HEK293 (cell line): ENCODE results near the gene MAML3.

ENCODE experiments used
- CTCF ChIA-PET: fragments of 350-600 bp; formaldehyde crosslinking; extraction: SDS; loops from one replicate; lab custom pipeline; 2021; ENCODE audit warnings: antibody characterized with exemption; lab: Yijun Ruan, JAX
- POLR2A ChIA-PET: fragments of 300-600 bp; formaldehyde crosslinking; extraction: SDS; loops from one replicate; lab custom pipeline; 2020; ENCODE audit warnings: antibody characterized with exemption, inconsistent platforms; lab: Yijun Ruan, JAX
- H3K27ac ChIP-seq: fragments of 200-500 bp; sonication (Bioruptor generic); 2 replicates; pipeline ENCODE4 v1.5.1; 2014; ENCODE audit warnings: low read depth, low read length, control low read depth, inconsistent platforms; ENCODE audit errors: extremely low read depth
- H3K36me3 ChIP-seq, 2 experiments: fragments of 200-500 bp in 1 of 2; sonication (Bioruptor generic) in 1 of 2; 1 replicate in 1 of 2; 2 replicates in 1 of 2; pipeline ENCODE4 v1.5.1; 2014 to 2017; ENCODE audit warnings: inconsistent platforms in 2 of 2, low read length in 2 of 2; ENCODE audit not compliant: control insufficient read depth in 2 of 2, insufficient read depth in 1 of 2
- H3K4me1 ChIP-seq: fragments of 200-500 bp; sonication (Bioruptor generic); 2 replicates; pipeline ENCODE4 v1.5.1; 2014; ENCODE audit warnings: mild to moderate bottlenecking, low read length, inconsistent platforms; ENCODE audit not compliant: control insufficient read depth, insufficient read depth
- H3K4me3 ChIP-seq: 2 replicates; pipeline ENCODE4 v1.5.1; 2011; ENCODE audit warnings: low read depth, mild to moderate bottlenecking, control low read depth, low read length, moderate library complexity
- H3K9me3 ChIP-seq: fragments of 200-500 bp; sonication (Bioruptor generic); 2 replicates; pipeline ENCODE4 v1.5.1; 2014; ENCODE audit warnings: low read depth, low read length, inconsistent platforms; ENCODE audit not compliant: control insufficient read depth, insufficient read depth
- ATF2 ChIP-seq: fragments of 450-650 bp; formaldehyde crosslinking; IDR thresholded peaks from 2 replicates; pipeline ENCODE4 v1.5.1; 2016; ENCODE audit warnings: missing biosample characterization, missing genetic modification characterization, low read depth
- ELK4 ChIP-seq: IDR thresholded peaks from 2 replicates; pipeline ENCODE4 v1.6.1; 2011; ENCODE audit warnings: mild to moderate bottlenecking, low read depth, low read length, borderline replicate concordance
- INSM2 ChIP-seq: fragments of 450-650 bp; formaldehyde crosslinking; IDR thresholded peaks from 2 replicates; pipeline ENCODE4 v1.5.1; 2016; ENCODE audit warnings: missing biosample characterization, missing genetic modification characterization
- KLF10 ChIP-seq: fragments of 450-650 bp; IDR thresholded peaks from 2 replicates; pipeline ENCODE4 v1.5.1; 2018; ENCODE audit warnings: missing biosample characterization, mild to moderate bottlenecking, missing genetic modification characterization
- ZNF112 ChIP-seq: fragments of 450-650 bp; formaldehyde crosslinking; IDR thresholded peaks from 2 replicates; pipeline ENCODE4 v1.5.0; 2017; ENCODE audit warnings: missing biosample characterization, missing genetic modification characterization
- ZNF132 ChIP-seq: fragments of 450-650 bp; formaldehyde crosslinking; IDR thresholded peaks from 2 replicates; pipeline ENCODE4 v1.5.1; 2017; ENCODE audit warnings: missing biosample characterization, missing genetic modification characterization, borderline replicate concordance
- ZNF146 ChIP-seq: fragments of 450-650 bp; formaldehyde crosslinking; IDR thresholded peaks from 2 replicates; pipeline ENCODE4 v1.5.1; 2016; ENCODE audit warnings: missing biosample characterization, missing genetic modification characterization
- ZNF433 ChIP-seq: fragments of 450-650 bp; formaldehyde crosslinking; IDR thresholded peaks from 2 replicates; pipeline ENCODE4 v1.5.1; 2016; ENCODE audit warnings: missing biosample characterization, missing genetic modification characterization, low read depth
- ZNF560 ChIP-seq: fragments of 450-650 bp; formaldehyde crosslinking; IDR thresholded peaks from 2 replicates; pipeline ENCODE4 v1.5.1; 2017; ENCODE audit warnings: missing biosample characterization, missing genetic modification characterization, borderline replicate concordance
- ZNF623 ChIP-seq: fragments of 450-650 bp; formaldehyde crosslinking; IDR thresholded peaks from 2 replicates; pipeline ENCODE4 v1.5.1; 2016; ENCODE audit warnings: missing biosample characterization, missing genetic modification characterization
- ZNF626 ChIP-seq: fragments of 450-650 bp; sonication (Bioruptor Pico); formaldehyde crosslinking; IDR thresholded peaks from 2 replicates; pipeline ENCODE4 v1.5.1; 2018; ENCODE audit warnings: missing biosample characterization, missing genetic modification characterization, inconsistent platforms
- ZNF639 ChIP-seq: fragments of 450-650 bp; formaldehyde crosslinking; IDR thresholded peaks from 2 replicates; pipeline ENCODE4 v1.5.1; 2016; ENCODE audit warnings: missing biosample characterization, missing genetic modification characterization
- ZNF707 ChIP-seq: fragments of 450-650 bp; formaldehyde crosslinking; IDR thresholded peaks from 2 replicates; pipeline ENCODE4 v1.5.1; 2016; ENCODE audit warnings: missing biosample characterization, missing genetic modification characterization
- ZNF747 ChIP-seq: fragments of 450-650 bp; formaldehyde crosslinking; IDR thresholded peaks from 2 replicates; pipeline ENCODE4 v1.5.1; 2016; ENCODE audit warnings: missing biosample characterization, missing genetic modification characterization
- ZNF776 ChIP-seq: fragments of 450-650 bp; formaldehyde crosslinking; IDR thresholded peaks from 2 replicates; pipeline ENCODE4 v1.5.0; 2017; ENCODE audit warnings: missing biosample characterization, missing genetic modification characterization, borderline replicate concordance
- ZNF843 ChIP-seq: fragments of 450-650 bp; formaldehyde crosslinking; IDR thresholded peaks from 2 replicates; pipeline ENCODE4 v1.5.1; 2016; ENCODE audit warnings: missing biosample characterization, missing genetic modification characterization
- TF ChIP-seq, protein P1 (sequence below): fragments of 450-650 bp; formaldehyde crosslinking; IDR thresholded peaks from 2 replicates; pipeline ENCODE4 v1.5.0; 2017; ENCODE audit warnings: missing biosample characterization, missing genetic modification characterization, borderline replicate concordance

MAML3 gene

GRCh38 chr4:140076307-140076706, 77.7 kb downstream of the MAML3 start (continued):
- no peak for TF ChIP-seq ZNF707 (tag by site-specific recombination)

- Histone ChIP-seq H3K4me3 (no peak overlapping the region), H3K9me3 (no peaks in the 10 kb centered on the region), H3K4me1 (no peaks in the 10 kb centered on the region), H3K36me3 (no peaks in the 10 kb centered on the region), H3K27ac (no peak overlapping the region)
- ChIA-PET CTCF (no interaction called here), POLR2A (no interaction called here)
- TF ChIP-seq INSM2 (no peak), ZNF132 (tag by site-specific recombination) (no peak), ATF2 (tag by site-specific recombination) (no peak), ZNF747 (no peak), ZNF626 (tag by site-specific recombination) (no peak), ZNF433 (tag by site-specific recombination) (no peak), ZNF560 (no peak), ZNF776 (tag by site-specific recombination) (no peak)
Measured at GRCh38 chr4:140071806-140072205, 82.2 kb downstream of the MAML3 start.

GRCh38 chr4:140070973-140071372, 83.0 kb downstream of the MAML3 start:
- Histone ChIP-seq H3K36me3 (no peaks in the 10 kb centered on the region), H3K4me3 (no peak overlapping the region), H3K9me3 (no peaks in the 10 kb centered on the region), H3K4me1 (no peaks in the 10 kb centered on the region)
- POLR2A ChIA-PET: no interaction called here
- TF ChIP-seq ZNF112 (tag by site-specific recombination) (no peak), ZNF146 (tag by site-specific recombination) (no peak), ZNF843 (tag by site-specific recombination) (no peak), ZNF639 (tag by site-specific recombination) (no peak), ELK4 (no peak), KLF10 (no peak), ZNF623 (tag by site-specific recombination) (no peak)
- TF ChIP-seq, protein P1, sequence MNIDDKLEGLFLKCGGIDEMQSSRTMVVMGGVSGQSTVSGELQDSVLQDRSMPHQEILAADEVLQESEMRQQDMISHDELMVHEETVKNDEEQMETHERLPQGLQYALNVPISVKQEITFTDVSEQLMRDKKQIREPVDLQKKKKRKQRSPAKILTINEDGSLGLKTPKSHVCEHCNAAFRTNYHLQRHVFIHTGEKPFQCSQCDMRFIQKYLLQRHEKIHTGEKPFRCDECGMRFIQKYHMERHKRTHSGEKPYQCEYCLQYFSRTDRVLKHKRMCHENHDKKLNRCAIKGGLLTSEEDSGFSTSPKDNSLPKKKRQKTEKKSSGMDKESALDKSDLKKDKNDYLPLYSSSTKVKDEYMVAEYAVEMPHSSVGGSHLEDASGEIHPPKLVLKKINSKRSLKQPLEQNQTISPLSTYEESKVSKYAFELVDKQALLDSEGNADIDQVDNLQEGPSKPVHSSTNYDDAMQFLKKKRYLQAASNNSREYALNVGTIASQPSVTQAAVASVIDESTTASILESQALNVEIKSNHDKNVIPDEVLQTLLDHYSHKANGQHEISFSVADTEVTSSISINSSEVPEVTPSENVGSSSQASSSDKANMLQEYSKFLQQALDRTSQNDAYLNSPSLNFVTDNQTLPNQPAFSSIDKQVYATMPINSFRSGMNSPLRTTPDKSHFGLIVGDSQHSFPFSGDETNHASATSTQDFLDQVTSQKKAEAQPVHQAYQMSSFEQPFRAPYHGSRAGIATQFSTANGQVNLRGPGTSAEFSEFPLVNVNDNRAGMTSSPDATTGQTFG (tag by site-specific recombination): no peak
- TF ChIP-seq, all 188 proteins: peak for 0
- H3K27ac ChIP-seq: no peak overlapping the region
- CTCF ChIA-PET: no interaction called here
